Astrocyte (in vitro differentiated cells and primary cell): ENCODE data around the gene HS2ST1. TPM values are rescaled to one million over a fixed set of nuclear protein-coding genes. Genes with fewer than 3 reads are reported as not detected.

Experiments used
- DNase-seq: peaks from one replicate; pipeline ENCODE4 v3.0.0-alpha.2; 2010; ENCODE audit warnings: low read depth
- FAIRE-seq: peaks from 2 replicates; lab custom pipeline; 2011; peaks lifted over from hg19 to GRCh38; lab: Jason Lieb, UNC
- H2AFZ ChIP-seq: 2 replicates; pipeline ENCODE4 v1.6.0; 2012; ENCODE audit warnings: low read depth, low read length, inconsistent platforms
- H3K27ac ChIP-seq: 2 replicates; pipeline ENCODE4 v1.5.1; 2011; ENCODE audit warnings: low read depth, low read length, inconsistent platforms
- H3K27me3 ChIP-seq: 2 replicates; pipeline ENCODE4 v1.6.0; 2011; ENCODE audit warnings: low read length, inconsistent platforms; ENCODE audit not compliant: insufficient read depth
- H3K36me3 ChIP-seq: 2 replicates; pipeline ENCODE4 v1.5.1; 2011; ENCODE audit warnings: low read length, inconsistent platforms; ENCODE audit not compliant: insufficient read depth
- H3K4me1 ChIP-seq: 2 replicates; pipeline ENCODE4 v1.5.1; 2011; ENCODE audit warnings: low read length, inconsistent platforms; ENCODE audit not compliant: insufficient read depth
- H3K4me2 ChIP-seq: 2 replicates; pipeline ENCODE4 v1.6.0; 2012; ENCODE audit warnings: low read length, inconsistent platforms
- H3K4me3 ChIP-seq: 2 replicates; pipeline ENCODE4 v1.5.1; 2011; ENCODE audit warnings: low read depth, mild to moderate bottlenecking, low read length, inconsistent platforms; ENCODE audit not compliant: insufficient read depth
- H3K79me2 ChIP-seq: 2 replicates; pipeline ENCODE4 v1.6.0; 2012; ENCODE audit warnings: mild to moderate bottlenecking, low read length, inconsistent platforms; ENCODE audit not compliant: insufficient read depth
- H3K9ac ChIP-seq: 2 replicates; pipeline ENCODE4 v1.6.0; 2012; ENCODE audit warnings: mild to moderate bottlenecking, low read length, inconsistent platforms
- H3K9me3 ChIP-seq: 2 replicates; pipeline ENCODE4 v1.5.1; 2012; ENCODE audit warnings: low read depth, mild to moderate bottlenecking, low read length, inconsistent platforms; ENCODE audit not compliant: insufficient read depth
- H4K20me1 ChIP-seq: 2 replicates; pipeline ENCODE4 v1.6.0; 2012; ENCODE audit warnings: low read length, inconsistent platforms; ENCODE audit not compliant: insufficient read depth
- H3K27ac Mint-ChIP-seq: one replicate; pipeline ENCODE4 v1.8.0; 2021; ENCODE audit warnings: mild to moderate bottlenecking, mixed read lengths; ENCODE audit not compliant: unreplicated experiment
- H3K27me3 Mint-ChIP-seq: one replicate; pipeline ENCODE4 v1.8.0; 2021; ENCODE audit warnings: low read depth, mixed read lengths; ENCODE audit not compliant: unreplicated experiment
- H3K36me3 Mint-ChIP-seq: one replicate; pipeline ENCODE4 v1.8.0; 2021; ENCODE audit warnings: low read depth, mixed read lengths; ENCODE audit not compliant: unreplicated experiment
- H3K4me1 Mint-ChIP-seq: one replicate; pipeline ENCODE4 v1.8.0; 2021; ENCODE audit warnings: low read depth, mixed read lengths; ENCODE audit not compliant: unreplicated experiment
- H3K4me3 Mint-ChIP-seq: one replicate; pipeline ENCODE4 v1.8.0; 2021; ENCODE audit warnings: mild to moderate bottlenecking, moderate library complexity, mixed read lengths; ENCODE audit not compliant: unreplicated experiment
- H3K9me3 Mint-ChIP-seq: one replicate; pipeline ENCODE4 v1.8.0; 2021; ENCODE audit warnings: mild to moderate bottlenecking, mixed read lengths; ENCODE audit not compliant: unreplicated experiment
- CTCF ChIP-seq: IDR thresholded peaks from 2 replicates; pipeline ENCODE4 v1.5.1; 2011; ENCODE audit warnings: low read depth, mild to moderate bottlenecking, inconsistent platforms, low read length, moderate library complexity; ENCODE audit not compliant: insufficient read depth
- EZH2 ChIP-seq: IDR thresholded peaks from 2 replicates; pipeline ENCODE4 v1.6.1; 2012; ENCODE audit warnings: mild to moderate bottlenecking, low read length, inconsistent platforms; ENCODE audit not compliant: insufficient read depth
- total RNA-seq: library from RNA; stranded (reverse); gene quantifications from 2 replicates; pipeline ENCODE4 v1.2.1, GENCODE V29; 2021

HS2ST1 gene
- total RNA-seq, 1 donor from 2014 or later: 34.7 TPM

GRCh38 chr1:86925742-86926141, 11.3 kb downstream of the HS2ST1 start:
- no peaks in the 10 kb centered on the region for H3K9me3 ChIP-seq
- no peak overlapping the region for H3K9ac ChIP-seq
- peaks cover 51% of the 10 kb centered on the region for H3K79me2 ChIP-seq
- no peak overlapping the region for H3K27ac Mint-ChIP-seq
- no peaks in the 10 kb centered on the region for H3K27me3 Mint-ChIP-seq
- H3K4me3 ChIP-seq: no peak overlapping the region
- H3K4me3 Mint-ChIP-seq: no peak overlapping the region
- no peaks in the 10 kb centered on the region for H3K27me3 ChIP-seq
- H3K36me3 ChIP-seq: no peaks in the 10 kb centered on the region
- H3K9me3 Mint-ChIP-seq: peaks cover 5% of the 10 kb centered on the region
- H3K4me1 Mint-ChIP-seq: peaks cover 7% of the 10 kb centered on the region
- DNase-seq (no peak), FAIRE-seq (no peak)
- TF ChIP-seq EZH2: no peak
- TF ChIP-seq CTCF: no peak
- H4K20me1 ChIP-seq: no peaks in the 10 kb centered on the region
- H3K36me3 Mint-ChIP-seq: peaks cover 14% of the 10 kb centered on the region
- no peak overlapping the region for H3K27ac ChIP-seq
- no peaks in the 10 kb centered on the region for H3K4me1 ChIP-seq
- H3K4me2 ChIP-seq: no peak overlapping the region
- no peak overlapping the region for H2AFZ ChIP-seq

GRCh38 chr1:86926883-86927282, 12.4 kb downstream of the HS2ST1 start:
- H3K36me3 Mint-ChIP-seq: peaks cover 14% of the 10 kb centered on the region
- Histone ChIP-seq H4K20me1 (no peaks in the 10 kb centered on the region), H3K4me3 (no peak overlapping the region), H3K27ac (no peak overlapping the region), H3K36me3 (no peaks in the 10 kb centered on the region), H3K9ac (no peak overlapping the region), H3K9me3 (no peaks in the 10 kb centered on the region), H3K79me2 (peaks cover 43% of the 10 kb centered on the region), H2AFZ (no peak overlapping the region), H3K4me2 (no peak overlapping the region), H3K27me3 (no peaks in the 10 kb centered on the region), H3K4me1 (no peaks in the 10 kb centered on the region)
- TF ChIP-seq EZH2 (no peak), CTCF (no peak)
- no peak overlapping the region for H3K4me3 Mint-ChIP-seq
- no peak overlapping the region for H3K27ac Mint-ChIP-seq
- no peak for FAIRE-seq
- H3K4me1 Mint-ChIP-seq: peaks cover 7% of the 10 kb centered on the region
- H3K27me3 Mint-ChIP-seq: no peaks in the 10 kb centered on the region
- H3K9me3 Mint-ChIP-seq: peaks cover 5% of the 10 kb centered on the region
- no peak for DNase-seq

GRCh38 chr1:86928819-86929218, 14.4 kb downstream of the HS2ST1 start:
- H3K4me3 Mint-ChIP-seq: no peak overlapping the region
- H3K4me1 Mint-ChIP-seq: peaks cover 11% of the 10 kb centered on the region
- Histone ChIP-seq H3K36me3 (no peaks in the 10 kb centered on the region), H3K27me3 (no peaks in the 10 kb centered on the region), H3K4me1 (no peaks in the 10 kb centered on the region), H3K79me2 (peaks cover 35% of the 10 kb centered on the region), H3K9me3 (no peaks in the 10 kb centered on the region), H3K9ac (no peak overlapping the region), H3K4me2 (no peak overlapping the region), H3K27ac (no peak overlapping the region), H4K20me1 (no peaks in the 10 kb centered on the region), H2AFZ (no peak overlapping the region), H3K4me3 (no peak overlapping the region)
- TF ChIP-seq CTCF (no peak), EZH2 (no peak)
- peaks cover 9% of the 10 kb centered on the region for H3K36me3 Mint-ChIP-seq
- FAIRE-seq (no peak), DNase-seq (no peak)
- peaks cover 4% of the 10 kb centered on the region for H3K9me3 Mint-ChIP-seq
- no peak overlapping the region for H3K27ac Mint-ChIP-seq
- no peaks in the 10 kb centered on the region for H3K27me3 Mint-ChIP-seq
